ENCODE measurements around the gene PODN.

PODN gene

DNA sequence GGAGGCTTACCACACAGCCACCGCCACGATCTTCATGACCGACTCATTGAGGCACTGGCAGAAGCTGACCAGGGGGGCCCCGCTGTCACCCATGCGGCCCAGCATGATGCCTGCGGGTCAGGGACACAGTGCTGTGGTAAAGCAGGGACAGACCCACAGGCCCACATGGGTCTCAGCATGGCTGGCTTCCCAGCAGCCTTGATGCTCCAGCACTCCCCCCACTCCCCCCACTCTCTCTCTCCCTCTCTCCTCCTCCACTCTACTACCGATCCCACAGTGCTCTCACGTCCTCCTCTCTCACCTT lies 31.4 kb downstream of the PODN start:
- DNase-seq (ENCODE audit: low read depth in 1 of 2, low spot score in 1 of 2), result no peak
- H3K27ac ChIP-seq (replicated peaks), result no peak overlapping the region
- H3K27me3 ChIP-seq (ENCODE audit: insufficient read depth, poor library complexity, severe bottlenecking), result no peaks in the 10 kb centered on the region
- H3K4me3 ChIP-seq (replicated peaks; ENCODE audit: insufficient read depth, low read length), result no peak overlapping the region
- TF ChIP-seq CTCF (IDR thresholded peaks at IDR 0.05; ENCODE audit: insufficient read depth, low read length) (no peak), GABPA (IDR thresholded peaks at IDR 0.05; ENCODE audit: low read depth) (no peak), SPI1 (IDR thresholded peaks at IDR 0.05; ENCODE audit: borderline replicate concordance, low read depth) (no peak), POLR2AphosphoS5 (IDR thresholded peaks at IDR 0.05; ENCODE audit: low read depth) (no peak)
- TF ChIP-seq, protein P1, sequence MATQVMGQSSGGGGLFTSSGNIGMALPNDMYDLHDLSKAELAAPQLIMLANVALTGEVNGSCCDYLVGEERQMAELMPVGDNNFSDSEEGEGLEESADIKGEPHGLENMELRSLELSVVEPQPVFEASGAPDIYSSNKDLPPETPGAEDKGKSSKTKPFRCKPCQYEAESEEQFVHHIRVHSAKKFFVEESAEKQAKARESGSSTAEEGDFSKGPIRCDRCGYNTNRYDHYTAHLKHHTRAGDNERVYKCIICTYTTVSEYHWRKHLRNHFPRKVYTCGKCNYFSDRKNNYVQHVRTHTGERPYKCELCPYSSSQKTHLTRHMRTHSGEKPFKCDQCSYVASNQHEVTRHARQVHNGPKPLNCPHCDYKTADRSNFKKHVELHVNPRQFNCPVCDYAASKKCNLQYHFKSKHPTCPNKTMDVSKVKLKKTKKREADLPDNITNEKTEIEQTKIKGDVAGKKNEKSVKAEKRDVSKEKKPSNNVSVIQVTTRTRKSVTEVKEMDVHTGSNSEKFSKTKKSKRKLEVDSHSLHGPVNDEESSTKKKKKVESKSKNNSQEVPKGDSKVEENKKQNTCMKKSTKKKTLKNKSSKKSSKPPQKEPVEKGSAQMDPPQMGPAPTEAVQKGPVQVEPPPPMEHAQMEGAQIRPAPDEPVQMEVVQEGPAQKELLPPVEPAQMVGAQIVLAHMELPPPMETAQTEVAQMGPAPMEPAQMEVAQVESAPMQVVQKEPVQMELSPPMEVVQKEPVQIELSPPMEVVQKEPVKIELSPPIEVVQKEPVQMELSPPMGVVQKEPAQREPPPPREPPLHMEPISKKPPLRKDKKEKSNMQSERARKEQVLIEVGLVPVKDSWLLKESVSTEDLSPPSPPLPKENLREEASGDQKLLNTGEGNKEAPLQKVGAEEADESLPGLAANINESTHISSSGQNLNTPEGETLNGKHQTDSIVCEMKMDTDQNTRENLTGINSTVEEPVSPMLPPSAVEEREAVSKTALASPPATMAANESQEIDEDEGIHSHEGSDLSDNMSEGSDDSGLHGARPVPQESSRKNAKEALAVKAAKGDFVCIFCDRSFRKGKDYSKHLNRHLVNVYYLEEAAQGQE (IDR thresholded peaks at IDR 0.05; ENCODE audit: insufficient replicate concordance, low read depth), result no peak

DNA sequence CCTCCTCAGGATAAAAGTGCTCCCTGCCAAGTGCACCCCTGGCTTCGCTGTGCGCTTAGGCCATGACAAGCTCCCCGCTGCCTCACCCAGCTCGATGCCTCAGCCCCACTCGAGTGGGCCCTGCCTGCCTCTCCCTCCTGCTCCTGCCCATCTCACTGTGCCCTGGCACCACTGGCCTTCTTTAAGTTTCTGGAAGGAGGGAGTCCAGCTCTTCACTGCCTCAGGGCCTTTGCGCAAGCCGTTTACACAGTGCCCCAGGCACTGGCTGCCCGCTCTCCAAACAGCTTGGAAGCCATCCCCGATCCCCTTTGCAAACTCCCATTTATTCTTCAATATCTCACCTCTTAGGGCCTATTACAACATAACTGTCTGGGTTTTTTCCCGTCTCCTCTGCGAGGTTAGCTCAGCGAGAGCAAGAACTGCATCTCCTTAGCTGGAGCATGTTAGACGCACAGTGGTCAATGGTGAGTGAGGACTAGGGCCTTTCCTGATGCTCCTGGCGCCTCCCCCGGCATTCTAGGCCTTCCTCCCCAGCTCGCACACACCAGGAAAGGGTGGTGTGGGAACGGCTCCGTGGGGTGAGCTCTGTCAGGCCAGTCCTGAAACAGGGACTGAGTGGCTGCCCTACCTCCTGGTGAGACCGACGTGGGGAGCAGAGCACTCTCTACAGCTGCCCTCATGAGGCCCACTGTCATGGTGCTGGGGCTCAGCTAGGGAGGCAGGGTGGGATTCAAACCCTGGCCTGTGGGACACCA lies 31.9 kb downstream of the PODN start:
- Histone ChIP-seq H3K27me3 (ENCODE audit: insufficient read depth, poor library complexity, severe bottlenecking) (no peaks in the 10 kb centered on the region), H3K4me3 (replicated peaks; ENCODE audit: insufficient read depth, low read length) (no peak overlapping the region), H3K27ac (replicated peaks) (no peak overlapping the region)
- no peak for DNase-seq (ENCODE audit: low read depth in 1 of 2, low spot score in 1 of 2)
- TF ChIP-seq CTCF (IDR thresholded peaks at IDR 0.05; ENCODE audit: insufficient read depth, low read length), result no peak
- no peak for TF ChIP-seq POLR2AphosphoS5 (IDR thresholded peaks at IDR 0.05; ENCODE audit: low read depth)
- no peak for TF ChIP-seq SPI1 (IDR thresholded peaks at IDR 0.05; ENCODE audit: borderline replicate concordance, low read depth)
- TF ChIP-seq, protein P1 (IDR thresholded peaks at IDR 0.05; ENCODE audit: insufficient replicate concordance, low read depth), result no peak
- no peak for TF ChIP-seq GABPA (IDR thresholded peaks at IDR 0.05; ENCODE audit: low read depth)

DNA sequence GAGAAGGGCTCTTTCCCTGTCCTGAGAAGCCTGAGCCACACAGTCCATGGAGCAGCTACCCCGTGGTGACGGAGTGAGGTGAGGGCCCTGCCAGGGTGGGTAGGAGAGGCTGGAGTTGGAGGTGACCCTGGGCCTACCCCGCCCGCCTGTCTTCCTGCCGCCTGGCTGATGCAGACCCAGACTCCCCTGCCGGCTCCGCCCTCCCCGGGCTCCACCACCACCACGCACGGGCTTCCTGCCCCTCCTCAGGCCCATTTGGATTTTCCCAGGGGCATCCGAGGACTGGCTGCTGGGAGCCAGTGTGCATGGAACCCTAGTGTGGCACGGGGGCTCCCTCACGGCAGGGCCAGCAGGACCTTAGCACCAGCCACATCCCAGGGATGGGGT lies 32.5 kb downstream of the PODN start:
- no peak overlapping the region for H3K27ac ChIP-seq (replicated peaks)
- TF ChIP-seq CTCF (IDR thresholded peaks at IDR 0.05; ENCODE audit: insufficient read depth, low read length), result no peak
- TF ChIP-seq SPI1 (IDR thresholded peaks at IDR 0.05; ENCODE audit: borderline replicate concordance, low read depth), result no peak
- TF ChIP-seq POLR2AphosphoS5 (IDR thresholded peaks at IDR 0.05; ENCODE audit: low read depth), result no peak
- no peaks in the 10 kb centered on the region for H3K27me3 ChIP-seq (ENCODE audit: insufficient read depth, poor library complexity, severe bottlenecking)
- H3K4me3 ChIP-seq (replicated peaks; ENCODE audit: insufficient read depth, low read length), result no peak overlapping the region
- DNase-seq (ENCODE audit: low read depth in 1 of 2, low spot score in 1 of 2), result no peak

Data from HL-60 (cell line).